Airway epithelial cell (primary cell): ENCODE data around the gene ITPKB. TPM values are rescaled to one million over a fixed set of nuclear protein-coding genes. Genes with fewer than 3 reads are reported as not detected.

ENCODE experiments used
- total RNA-seq: library from RNA; depleted of rRNA; stranded (reverse); fragments of >200 nt; gene quantifications from 2 replicates; pipeline ENCODE4 v1.2.3, GENCODE V29; 2015

Gene ITPKB
- 6.6 and 8.5 TPM in 2 replicates for total RNA-seq

DNA sequence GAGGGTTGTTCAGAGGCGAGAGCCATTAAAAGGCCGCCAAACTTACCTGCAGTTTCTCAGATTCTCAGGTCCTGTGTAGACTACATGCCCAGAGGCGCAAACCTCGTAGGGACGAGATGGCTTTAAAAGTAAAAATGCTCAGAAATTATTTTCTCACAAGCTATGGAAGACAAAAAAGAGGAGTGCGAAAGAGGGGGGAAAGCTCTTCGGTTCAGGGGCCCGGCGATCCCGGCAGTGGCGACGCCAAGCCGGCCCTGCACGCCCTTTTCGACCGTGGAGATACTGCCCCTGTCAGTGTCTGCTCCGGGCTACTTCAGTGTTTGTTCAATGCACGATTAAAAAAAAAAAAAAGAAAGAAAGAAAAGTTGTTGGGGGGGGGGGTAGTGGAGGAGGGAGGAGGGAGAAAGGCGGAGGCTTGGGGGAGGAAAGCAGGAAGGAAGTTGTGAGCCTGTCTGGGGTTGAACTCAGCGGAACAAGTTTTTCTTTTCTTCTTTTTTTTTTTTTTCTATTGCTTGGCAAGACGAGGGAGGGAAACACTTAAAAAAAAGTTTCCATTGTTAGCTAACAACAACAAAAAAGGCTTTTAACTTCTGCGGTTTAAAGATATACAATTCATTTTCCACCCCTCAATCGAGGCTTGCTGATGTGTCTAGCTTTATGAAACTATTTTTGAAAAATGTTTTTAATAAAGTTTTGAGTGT, at the start of gene ITPKB:
ITPKB (minus strand) TSS at position 288 of the 701 bp plus-strand sequence. CDS start 1,824 bp downstream, outside the sequence.

Other genes starting within 250 kb of the ITPKB start
- not detected in 2 replicates for gene STUM, start 190.5 kb downstream of the ITPKB start, total RNA-seq
- 10.1 and 16.2 TPM in 2 replicates for gene PSEN2, start 131.3 kb upstream of the ITPKB start, total RNA-seq
- 4.7 and 7.5 TPM in 2 replicates for gene COQ8A, start 201.0 kb upstream of the ITPKB start, total RNA-seq